ENCODE measurements around the gene MOB1B.

MOB1B gene

GRCh38 chr4:70925899-70926635 lies 23.9 kb downstream of the MOB1B start:
- TF ChIP-seq CTCF (IDR thresholded peaks at IDR 0.05; ENCODE audit: low read depth, low read length, missing control alignments): no peak
- H3K4me3 ChIP-seq (ENCODE audit: low read depth, low read length): peak overlapping the region; percentile 35
- DNase-seq (ENCODE audit: low read depth): no peak

- peak; percentile 25 for TF ChIP-seq CTCF (IDR thresholded peaks at IDR 0.05; ENCODE audit: low read depth, low read length, missing control alignments)
- no peak for DNase-seq (ENCODE audit: low read depth)
- no peak overlapping the region; the same call in 1 of the 2 replicates for H3K4me3 ChIP-seq (ENCODE audit: low read depth, low read length)
These were observed 25.5 kb downstream of the MOB1B start for GRCh38 chr4:70927502-70928137.

GRCh38 chr4:70930530-70931256 lies 28.5 kb downstream of the MOB1B start:
- no peak for DNase-seq (ENCODE audit: low read depth)
- TF ChIP-seq CTCF (IDR thresholded peaks at IDR 0.05; ENCODE audit: low read depth, low read length, missing control alignments): no peak
- H3K4me3 ChIP-seq (ENCODE audit: low read depth, low read length): no peak overlapping the region

- no peak for DNase-seq (ENCODE audit: low read depth)
- no peak overlapping the region for H3K4me3 ChIP-seq (ENCODE audit: low read depth, low read length)
- no peak for TF ChIP-seq CTCF (IDR thresholded peaks at IDR 0.05; ENCODE audit: low read depth, low read length, missing control alignments)
These were observed 29.2 kb downstream of the MOB1B start for GRCh38 chr4:70931347-70931746.

GRCh38 chr4:70932984-70933383 lies 30.8 kb downstream of the MOB1B start:
- no peak for TF ChIP-seq CTCF (IDR thresholded peaks at IDR 0.05; ENCODE audit: low read depth, low read length, missing control alignments)
- no peak overlapping the region for H3K4me3 ChIP-seq (ENCODE audit: low read depth, low read length)
- no peak for DNase-seq (ENCODE audit: low read depth)

- no peak for TF ChIP-seq CTCF (IDR thresholded peaks at IDR 0.05; ENCODE audit: low read depth, low read length, missing control alignments)
- H3K4me3 ChIP-seq (ENCODE audit: low read depth, low read length): no peak overlapping the region
- no peak for DNase-seq (ENCODE audit: low read depth)
These were observed 33.0 kb downstream of the MOB1B start for GRCh38 chr4:70935038-70935695.
